Liver (tissue), 9 donors: ENCODE data around the gene DUSP3. TPM values are rescaled to one million over a fixed set of nuclear protein-coding genes. Genes with fewer than 3 reads are reported as not detected.

Experiments used
- DNase-seq: peaks from one replicate; pipeline ENCODE4 v3.0.0-alpha.2; 2017; ENCODE audit warnings: low spot score
- H3K27ac ChIP-seq, 2 donors: one replicate each; pipeline ENCODE4 v1.7.0; 2013; ENCODE audit warnings: inconsistent platforms in 2 of 2, low read length in 2 of 2, control low read depth in 1 of 2, low read depth in 1 of 2, mild to moderate bottlenecking in 1 of 2
- H3K27me3 ChIP-seq, 4 donors: one replicate each; pipeline versions ENCODE4 v1.6.1 to v1.7.0; 2013; ENCODE audit warnings: low read length in 3 of 4, inconsistent platforms in 1 of 4, mild to moderate bottlenecking in 1 of 4, moderate library complexity in 1 of 4; ENCODE audit not compliant: control insufficient read depth in 4 of 4, insufficient read depth in 4 of 4
- H3K36me3 ChIP-seq, 4 donors: one replicate each; pipeline versions ENCODE4 v1.6.1 to v1.7.0; 2013; ENCODE audit warnings: low read length in 3 of 4, mild to moderate bottlenecking in 3 of 4, low read depth in 1 of 4, moderate library complexity in 1 of 4; ENCODE audit not compliant: control insufficient read depth in 4 of 4, insufficient read depth in 3 of 4
- H3K4me1 ChIP-seq, 4 donors: one replicate each; pipeline versions ENCODE4 v1.6.1 to v1.7.0; 2013; ENCODE audit warnings: low read length in 3 of 4, mild to moderate bottlenecking in 3 of 4, moderate library complexity in 1 of 4; ENCODE audit not compliant: control insufficient read depth in 4 of 4, insufficient read depth in 4 of 4
- H3K4me3 ChIP-seq, 3 donors: one replicate each; pipeline versions ENCODE4 v1.6.1 to v1.7.0; 2013; ENCODE audit warnings: low read length in 3 of 3, control low read depth in 1 of 3, low read depth in 1 of 3, mild to moderate bottlenecking in 1 of 3
- H3K9ac ChIP-seq, 2 donors: one replicate each; pipeline ENCODE4 v1.7.0; 2013; ENCODE audit warnings: low read length in 2 of 2, mild to moderate bottlenecking in 2 of 2, moderate library complexity in 2 of 2, control low read depth in 1 of 2, low read depth in 1 of 2
- H3K9me3 ChIP-seq, 4 donors: one replicate each; pipeline versions ENCODE4 v1.6.1 to v1.7.0; 2013; ENCODE audit warnings: low read length in 3 of 4; ENCODE audit not compliant: control insufficient read depth in 4 of 4
- EGR1 ChIP-seq, 2 donors: IDR thresholded peaks; 2 replicates each; pipeline ENCODE4 v1.6.1; 2016 to 2018; ENCODE audit warnings: antibody characterized with exemption in 2 of 2, low read depth in 2 of 2
- FOXA1 ChIP-seq: IDR thresholded peaks from 2 replicates; pipeline ENCODE4 v1.6.1; 2016; ENCODE audit warnings: antibody characterized with exemption
- FOXA2 ChIP-seq: IDR thresholded peaks from 2 replicates; pipeline ENCODE4 v1.6.1; 2016; ENCODE audit warnings: antibody characterized with exemption
- GABPA ChIP-seq, 2 donors: IDR thresholded peaks in 1 of 2; conservative IDR thresholded peaks in 1 of 2; 2 replicates each; pipeline ENCODE4 v1.6.1; 2016; ENCODE audit warnings: antibody characterized with exemption in 2 of 2, mild to moderate bottlenecking in 1 of 2, moderate library complexity in 1 of 2
- HNF4A ChIP-seq, 2 donors: conservative IDR thresholded peaks; 2 replicates each; pipeline ENCODE4 v1.6.1; 2016; ENCODE audit warnings: antibody characterized with exemption in 2 of 2, mild to moderate bottlenecking in 2 of 2
- NR2F2 ChIP-seq: IDR thresholded peaks from 2 replicates; pipeline ENCODE4 v1.6.1; 2016; ENCODE audit warnings: antibody characterized with exemption
- RAD21 ChIP-seq, 2 donors: IDR thresholded peaks; 2 replicates each; pipeline ENCODE4 v1.6.1; 2016; ENCODE audit warnings: antibody characterized with exemption in 2 of 2, mild to moderate bottlenecking in 2 of 2
- RXRA ChIP-seq, 2 donors: IDR thresholded peaks; 2 replicates each; pipeline ENCODE4 v1.6.1; 2017 to 2018; ENCODE audit warnings: antibody characterized with exemption in 2 of 2, mild to moderate bottlenecking in 1 of 2
- SP1 ChIP-seq: IDR thresholded peaks from 2 replicates; pipeline ENCODE4 v1.6.1; 2018; ENCODE audit warnings: antibody characterized with exemption, mild to moderate bottlenecking
- TAF1 ChIP-seq: conservative IDR thresholded peaks from 2 replicates; pipeline ENCODE4 v1.6.1; 2016; ENCODE audit warnings: antibody characterized with exemption, mild to moderate bottlenecking
- YY1 ChIP-seq: IDR thresholded peaks from 2 replicates; pipeline ENCODE4 v1.6.1; 2016; ENCODE audit warnings: antibody characterized with exemption, mild to moderate bottlenecking
- WGBS: extraction: QIAGEN DNeasy Blood & Tissue Kit; methylation state at CpG from one replicate; pipeline ENCODE4 v1.1.7; 2013; 5-methylcytosine and 5-hydroxymethylcytosine counted together
- polyA plus RNA-seq, 2 donors: library from polyadenylated mRNA; stranded (reverse) in 1 of 2; unstranded in 1 of 2; fragments of 200-250 nt in 1 of 2; fragments of >200 nt in 1 of 2; fragmentation: Nextera tagmentation in 1 of 2; extraction: Ambion mirVana in 1 of 2; gene quantifications; one replicate each; pipeline versions ENCODE4 v1.2.1 to v1.2.3, GENCODE V29; 2013 to 2015
- total RNA-seq, 2 donors: library from RNA; depleted of rRNA; stranded (reverse); fragments of >200 nt; gene quantifications; one replicate each; pipeline ENCODE4 v1.2.3, GENCODE V29; 2014
- TF ChIP-seq, protein P1 (sequence below): IDR thresholded peaks from 2 replicates; pipeline ENCODE4 v1.6.1; 2016; ENCODE audit warnings: antibody characterized with exemption
- TF ChIP-seq, protein P2 (sequence below): IDR thresholded peaks from 2 replicates; pipeline ENCODE4 v1.6.1; 2016; ENCODE audit warnings: antibody characterized with exemption, mild to moderate bottlenecking
- TF ChIP-seq, protein P3 (sequence below): IDR thresholded peaks from 2 replicates; pipeline ENCODE4 v1.6.1; 2016; ENCODE audit warnings: antibody characterized with exemption
- TF ChIP-seq, protein P4 (sequence below): fragments of 150-350 bp; IDR thresholded peaks from 2 replicates; pipeline ENCODE4 v1.5.1; 2017; ENCODE audit warnings: improper control_type of control experiment, low read depth, low read length; ENCODE audit not compliant: missing input control
- donor health status: healthy.
- donor health status: healthy.
- donor health status: healthy.
- donor health status: healthy.
- donor health status: healthy.

The DUSP3 gene
- total and polyA plus RNA-seq, 4 donors, result 30.4 to 104 (median 60.8) TPM

DNA sequence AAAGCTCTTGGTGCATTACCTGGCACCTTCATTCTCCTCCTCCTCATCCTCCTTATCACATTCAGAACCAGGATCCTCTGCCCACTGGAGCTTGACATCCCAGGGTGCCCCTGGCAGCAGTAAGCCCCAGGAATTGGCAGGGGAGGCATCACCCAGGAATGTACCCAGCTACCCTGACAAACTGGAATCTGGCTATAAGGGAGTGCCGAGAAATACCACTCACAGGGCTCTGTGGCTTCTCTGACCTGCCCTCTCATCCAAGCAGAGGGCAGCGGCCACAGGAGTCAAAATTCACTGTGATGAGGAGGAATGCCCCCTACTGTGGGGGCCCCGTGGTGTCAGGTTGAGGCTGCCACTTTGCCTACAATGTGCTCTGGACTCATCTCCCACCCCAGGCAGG is 34.6 kb upstream of the DUSP3 start:
- Histone ChIP-seq H3K36me3 (no peaks in the 10 kb centered on the region), H3K9me3 (no peaks in the 10 kb centered on the region), H3K27ac (no peak overlapping the region), H3K4me3 (no peak overlapping the region), H3K27me3 (no peaks in the 10 kb centered on the region), H3K9ac (no peak overlapping the region), H3K4me1 (no peaks in the 10 kb centered on the region)
- TF ChIP-seq, protein P1, sequence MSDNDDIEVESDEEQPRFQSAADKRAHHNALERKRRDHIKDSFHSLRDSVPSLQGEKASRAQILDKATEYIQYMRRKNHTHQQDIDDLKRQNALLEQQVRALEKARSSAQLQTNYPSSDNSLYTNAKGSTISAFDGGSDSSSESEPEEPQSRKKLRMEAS, result no peak
- TF ChIP-seq FOXA2, result no peak
- TF ChIP-seq, protein P2, sequence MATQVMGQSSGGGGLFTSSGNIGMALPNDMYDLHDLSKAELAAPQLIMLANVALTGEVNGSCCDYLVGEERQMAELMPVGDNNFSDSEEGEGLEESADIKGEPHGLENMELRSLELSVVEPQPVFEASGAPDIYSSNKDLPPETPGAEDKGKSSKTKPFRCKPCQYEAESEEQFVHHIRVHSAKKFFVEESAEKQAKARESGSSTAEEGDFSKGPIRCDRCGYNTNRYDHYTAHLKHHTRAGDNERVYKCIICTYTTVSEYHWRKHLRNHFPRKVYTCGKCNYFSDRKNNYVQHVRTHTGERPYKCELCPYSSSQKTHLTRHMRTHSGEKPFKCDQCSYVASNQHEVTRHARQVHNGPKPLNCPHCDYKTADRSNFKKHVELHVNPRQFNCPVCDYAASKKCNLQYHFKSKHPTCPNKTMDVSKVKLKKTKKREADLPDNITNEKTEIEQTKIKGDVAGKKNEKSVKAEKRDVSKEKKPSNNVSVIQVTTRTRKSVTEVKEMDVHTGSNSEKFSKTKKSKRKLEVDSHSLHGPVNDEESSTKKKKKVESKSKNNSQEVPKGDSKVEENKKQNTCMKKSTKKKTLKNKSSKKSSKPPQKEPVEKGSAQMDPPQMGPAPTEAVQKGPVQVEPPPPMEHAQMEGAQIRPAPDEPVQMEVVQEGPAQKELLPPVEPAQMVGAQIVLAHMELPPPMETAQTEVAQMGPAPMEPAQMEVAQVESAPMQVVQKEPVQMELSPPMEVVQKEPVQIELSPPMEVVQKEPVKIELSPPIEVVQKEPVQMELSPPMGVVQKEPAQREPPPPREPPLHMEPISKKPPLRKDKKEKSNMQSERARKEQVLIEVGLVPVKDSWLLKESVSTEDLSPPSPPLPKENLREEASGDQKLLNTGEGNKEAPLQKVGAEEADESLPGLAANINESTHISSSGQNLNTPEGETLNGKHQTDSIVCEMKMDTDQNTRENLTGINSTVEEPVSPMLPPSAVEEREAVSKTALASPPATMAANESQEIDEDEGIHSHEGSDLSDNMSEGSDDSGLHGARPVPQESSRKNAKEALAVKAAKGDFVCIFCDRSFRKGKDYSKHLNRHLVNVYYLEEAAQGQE, result no peak
- TF ChIP-seq RAD21 (IDR thresholded peaks at IDR 0.05), result no peak
- TF ChIP-seq, protein P3, sequence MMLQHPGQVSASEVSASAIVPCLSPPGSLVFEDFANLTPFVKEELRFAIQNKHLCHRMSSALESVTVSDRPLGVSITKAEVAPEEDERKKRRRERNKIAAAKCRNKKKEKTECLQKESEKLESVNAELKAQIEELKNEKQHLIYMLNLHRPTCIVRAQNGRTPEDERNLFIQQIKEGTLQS, result no peak
- 93% methylated on average over 3 of the region's 3 CpGs for WGBS
- DNase-seq, result no peak

DNA sequence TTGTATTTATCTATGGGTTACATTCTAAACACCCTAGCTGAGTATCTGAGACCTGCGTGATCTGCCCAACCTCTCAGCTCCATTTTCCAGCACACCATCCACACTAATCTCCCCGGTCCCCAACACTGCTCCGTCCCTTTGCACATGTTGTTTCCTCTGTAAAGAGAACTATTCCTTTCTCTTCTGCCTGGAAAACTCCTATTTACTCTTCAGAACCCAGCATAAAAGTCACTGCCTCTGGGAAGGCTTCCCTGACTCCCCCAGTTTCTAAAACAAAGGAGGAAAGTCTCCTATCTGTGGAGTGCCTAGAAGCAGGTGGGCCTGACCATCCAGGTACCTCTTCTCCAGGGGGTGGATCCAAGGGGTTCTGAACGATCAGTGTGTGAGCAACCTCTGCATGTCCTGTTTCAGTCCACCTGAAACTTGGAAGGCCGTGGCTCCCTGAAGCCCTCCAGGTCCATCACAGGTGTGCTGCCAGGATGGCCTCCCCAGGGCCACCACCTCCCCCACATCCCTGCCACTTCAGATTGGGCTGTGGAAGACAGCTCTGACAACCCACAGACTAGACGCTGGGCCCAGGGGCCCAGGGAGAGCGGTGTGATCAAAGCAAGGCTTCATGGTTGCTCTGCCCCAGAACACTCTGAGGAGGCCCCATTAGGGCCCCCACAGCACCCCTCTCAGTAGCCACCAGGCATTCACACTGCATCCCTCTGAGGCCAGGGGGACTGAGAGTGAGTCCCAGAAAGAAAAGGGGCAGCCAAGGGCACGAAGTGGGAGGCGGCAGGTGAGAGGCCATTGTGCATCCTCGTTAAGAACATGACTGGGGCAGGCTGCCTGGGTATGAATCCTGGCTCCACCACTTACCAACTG is 33.9 kb upstream of the DUSP3 start:
- Histone ChIP-seq H3K36me3 (no peaks in the 10 kb centered on the region), H3K4me1 (no peaks in the 10 kb centered on the region), H3K4me3 (no peak overlapping the region), H3K9me3 (no peaks in the 10 kb centered on the region), H3K27me3 (no peaks in the 10 kb centered on the region), H3K9ac (no peak overlapping the region), H3K27ac (no peak overlapping the region)
- no peak for DNase-seq
- TF ChIP-seq TAF1 (no peak), EGR1 (IDR thresholded peaks at IDR 0.05; ENCODE audit: low read depth in 2 of 2) (no peak), YY1 (no peak)
- TF ChIP-seq, protein P1, result no peak
- 97% methylated on average over 10 of the region's 10 CpGs for WGBS

DNA sequence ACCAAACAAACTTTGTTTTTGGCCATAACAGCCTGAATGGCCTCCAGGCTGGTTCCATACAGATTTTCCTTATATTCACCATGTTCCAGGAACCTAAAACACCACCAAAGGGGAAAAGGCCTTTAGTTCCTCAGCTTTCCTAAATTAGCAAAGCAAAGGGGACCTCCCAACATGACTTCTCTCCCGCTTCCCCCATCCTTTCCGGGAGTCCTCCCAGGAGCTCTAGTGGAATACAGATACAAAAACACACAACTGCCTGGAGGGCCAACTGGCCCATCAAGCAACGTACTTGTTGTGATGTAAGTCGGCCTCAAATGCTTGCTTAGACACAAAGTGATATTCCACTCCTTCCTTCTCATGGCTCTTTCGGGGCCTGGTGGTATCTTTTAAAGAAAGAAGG is 32.0 kb upstream of the DUSP3 start:
- Histone ChIP-seq H3K9me3 (no peaks in the 10 kb centered on the region), H3K9ac (no peak overlapping the region), H3K4me3 (no peak overlapping the region), H3K27ac (no peak overlapping the region), H3K36me3 (no peaks in the 10 kb centered on the region), H3K4me1 (no peaks in the 10 kb centered on the region), H3K27me3 (no peaks in the 10 kb centered on the region)
- DNase-seq, result no peak
- WGBS, result 95% methylated on average over 5 of the region's 5 CpGs
- no peak for TF ChIP-seq RAD21 (IDR thresholded peaks at IDR 0.05)
- TF ChIP-seq, protein P4, sequence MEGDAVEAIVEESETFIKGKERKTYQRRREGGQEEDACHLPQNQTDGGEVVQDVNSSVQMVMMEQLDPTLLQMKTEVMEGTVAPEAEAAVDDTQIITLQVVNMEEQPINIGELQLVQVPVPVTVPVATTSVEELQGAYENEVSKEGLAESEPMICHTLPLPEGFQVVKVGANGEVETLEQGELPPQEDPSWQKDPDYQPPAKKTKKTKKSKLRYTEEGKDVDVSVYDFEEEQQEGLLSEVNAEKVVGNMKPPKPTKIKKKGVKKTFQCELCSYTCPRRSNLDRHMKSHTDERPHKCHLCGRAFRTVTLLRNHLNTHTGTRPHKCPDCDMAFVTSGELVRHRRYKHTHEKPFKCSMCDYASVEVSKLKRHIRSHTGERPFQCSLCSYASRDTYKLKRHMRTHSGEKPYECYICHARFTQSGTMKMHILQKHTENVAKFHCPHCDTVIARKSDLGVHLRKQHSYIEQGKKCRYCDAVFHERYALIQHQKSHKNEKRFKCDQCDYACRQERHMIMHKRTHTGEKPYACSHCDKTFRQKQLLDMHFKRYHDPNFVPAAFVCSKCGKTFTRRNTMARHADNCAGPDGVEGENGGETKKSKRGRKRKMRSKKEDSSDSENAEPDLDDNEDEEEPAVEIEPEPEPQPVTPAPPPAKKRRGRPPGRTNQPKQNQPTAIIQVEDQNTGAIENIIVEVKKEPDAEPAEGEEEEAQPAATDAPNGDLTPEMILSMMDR, result no peak
- TF ChIP-seq EGR1 (IDR thresholded peaks at IDR 0.05; ENCODE audit: low read depth in 2 of 2), result no peak
- TF ChIP-seq, protein P1, result no peak
- no peak for TF ChIP-seq FOXA1
- no peak for TF ChIP-seq RXRA (IDR thresholded peaks at IDR 0.05)
- TF ChIP-seq, protein P3, result no peak
- no peak for TF ChIP-seq FOXA2
- no peak for TF ChIP-seq SP1
- TF ChIP-seq, protein P2, result no peak
- no peak for TF ChIP-seq NR2F2
- TF ChIP-seq GABPA (IDR thresholded peaks at IDR 0.05 in 1 of 2, conservative IDR thresholded peaks at IDR 0.05 in 1 of 2), result no peak
- no peak for TF ChIP-seq HNF4A (conservative IDR thresholded peaks at IDR 0.05)
